Frontal cortex (tissue), 4 donors: Measurements from ENCODE around the gene MAD1L1. TPM values are rescaled to one million over a fixed set of nuclear protein-coding genes. Genes with fewer than 3 reads are reported as not detected.
A peak's percentile ranks its signal among the peaks of the same experiment; 100 is the strongest.

ENCODE experiments used
- DNase-seq, 2 donors: peaks; one replicate each; pipeline ENCODE4 v3.0.0; 2012; ENCODE audit warnings: low spot score in 2 of 2
- FAIRE-seq: peaks from 2 replicates; lab custom pipeline; 2012; peaks lifted over from hg19 to GRCh38; lab: Jason Lieb, UNC
- total RNA-seq: library from RNA; depleted of rRNA; stranded (reverse); fragments of >200 nt; gene quantifications from one replicate; pipeline ENCODE4 v1.2.3, GENCODE V29; 2014
- donor health status: control.
- donor health status: control.
- donor health status: control.

The MAD1L1 gene
- total RNA-seq, 1 donor from 2014 or later, result 37.1 TPM

- FAIRE-seq (no peak), DNase-seq (no peak)
Measured at GRCh38 chr7:2110610-2111396, 121.9 kb downstream of the MAD1L1 start.

- FAIRE-seq (no peak), DNase-seq (peak in 1 of 2 donors; percentile 61)
Measured at GRCh38 chr7:2109936-2110609, 122.7 kb downstream of the MAD1L1 start.

GRCh38 chr7:2109251-2109872 lies 123.4 kb downstream of the MAD1L1 start:
- no peak for FAIRE-seq
- DNase-seq, result no peak

- FAIRE-seq (peak; percentile 31), DNase-seq (peak in 1 of 2 donors; percentile 71)
Measured at GRCh38 chr7:2108501-2109250, 124.1 kb downstream of the MAD1L1 start.

GRCh38 chr7:2108071-2108455 lies 124.7 kb downstream of the MAD1L1 start:
- DNase-seq (no peak), FAIRE-seq (no peak)

- DNase-seq, result no peak
- FAIRE-seq, result no peak
Measured at GRCh38 chr7:2107386-2108070, 125.2 kb downstream of the MAD1L1 start.

- FAIRE-seq (no peak), DNase-seq (no peak)
Measured at GRCh38 chr7:2106924-2107323, 125.8 kb downstream of the MAD1L1 start.

GRCh38 chr7:2106440-2106839 lies 126.3 kb downstream of the MAD1L1 start:
- DNase-seq, result no peak

GRCh38 chr7:2105917-2106316 lies 126.8 kb downstream of the MAD1L1 start:
- FAIRE-seq, result no peak
- peak in 1 of 2 donors; percentile 52 for DNase-seq

More at GRCh38 chr7:2106440-2106839, 126.3 kb downstream of the MAD1L1 start:
- no peak for FAIRE-seq

GRCh38 chr7:2105280-2105679 lies 127.5 kb downstream of the MAD1L1 start:
- FAIRE-seq, result no peak
- no peak for DNase-seq

- DNase-seq, result no peak
- FAIRE-seq, result no peak
Measured at GRCh38 chr7:2104716-2105115, 128.0 kb downstream of the MAD1L1 start.

- FAIRE-seq (no peak), DNase-seq (peak; percentile 79 to 92)
Measured at GRCh38 chr7:2104107-2104710, 128.5 kb downstream of the MAD1L1 start.

- DNase-seq, result no peak
- no peak for FAIRE-seq
Measured at GRCh38 chr7:2103071-2103898, 129.5 kb downstream of the MAD1L1 start.

GRCh38 chr7:2102375-2102723 lies 130.4 kb downstream of the MAD1L1 start:
- FAIRE-seq (no peak), DNase-seq (no peak)

- DNase-seq (peak; percentile 54 to 58), FAIRE-seq (no peak)
Measured at GRCh38 chr7:2101630-2102374, 130.9 kb downstream of the MAD1L1 start.

- DNase-seq (no peak), FAIRE-seq (no peak)
Measured at GRCh38 chr7:2100278-2101208, 132.2 kb downstream of the MAD1L1 start.
